ENCODE measurements around the gene PLA2G2D.

GRCh38 chr1:20096840-20097447 is 22.4 kb downstream of the PLA2G2D start:
- no peak for TF ChIP-seq CTCF (IDR thresholded peaks at IDR 0.05; ENCODE audit: insufficient read depth, low read length)
- no peak for TF ChIP-seq GABPA (IDR thresholded peaks at IDR 0.05; ENCODE audit: low read depth)
- no peak for TF ChIP-seq POLR2AphosphoS5 (IDR thresholded peaks at IDR 0.05; ENCODE audit: low read depth)
- no peak for TF ChIP-seq REST (IDR thresholded peaks at IDR 0.05; ENCODE audit: insufficient replicate concordance, low read depth)

Data from HL-60 (cell line).